ENCODE results near the gene CYB561D1.

CYB561D1 gene

GRCh38 chr1:109482242-109482641, 11.7 kb upstream of the CYB561D1 start:
- DNase-seq, result no peak

GRCh38 chr1:109482791-109483671, 10.9 kb upstream of the CYB561D1 start:
- no peak for DNase-seq

- DNase-seq, result peak; percentile 94
Observed at GRCh38 chr1:109483672-109484518, 10.0 kb upstream of the CYB561D1 start, which contains the start of gene ATXN7L2. TSS of gene ATXN7L2 (plus strand) at chr1:109483905. CDS start at chr1:109483954, 49 bp downstream.

- no peak for DNase-seq
Observed at GRCh38 chr1:109484519-109484975, 9.3 kb upstream of the CYB561D1 start.

GRCh38 chr1:109485001-109485400, 8.9 kb upstream of the CYB561D1 start:
- DNase-seq, result no peak

GRCh38 chr1:109487261-109487660, 6.6 kb upstream of the CYB561D1 start:
- no peak for DNase-seq

GRCh38 chr1:109488201-109488600, 5.7 kb upstream of the CYB561D1 start:
- no peak for DNase-seq

GRCh38 chr1:109488696-109489095, 5.2 kb upstream of the CYB561D1 start:
- DNase-seq, result no peak

GRCh38 chr1:109490029-109490933, 3.6 kb upstream of the CYB561D1 start:
- peak; percentile 79 for DNase-seq

GRCh38 chr1:109490934-109491302, 3.0 kb upstream of the CYB561D1 start:
- no peak for DNase-seq

- no peak for DNase-seq
Observed at GRCh38 chr1:109491372-109491771, 2.5 kb upstream of the CYB561D1 start.

GRCh38 chr1:109492779-109493178, 1.1 kb upstream of the CYB561D1 start:
- no peak for DNase-seq

GRCh38 chr1:109493227-109493626, 667 bp upstream of the CYB561D1 start:
- DNase-seq, result no peak

- no peak for DNase-seq
Observed at GRCh38 chr1:109495738-109496137, 1.8 kb downstream of the CYB561D1 start.

GRCh38 chr1:109497449-109498160, 3.7 kb downstream of the CYB561D1 start:
- DNase-seq, result no peak

GRCh38 chr1:109498161-109498801, 4.4 kb downstream of the CYB561D1 start:
- no peak for DNase-seq

- no peak for DNase-seq
Observed at GRCh38 chr1:109499081-109499480, 5.2 kb downstream of the CYB561D1 start.

- peak; percentile 44 for DNase-seq
Observed at GRCh38 chr1:109499661-109500536, 6.0 kb downstream of the CYB561D1 start.

GRCh38 chr1:109500941-109501381, 7.1 kb downstream of the CYB561D1 start:
- no peak for DNase-seq

All from suppressor macrophage treated with lipopolysaccharide for 4 hours (primary cell).